Measurements from ENCODE around the gene HSPA12B.
A peak's percentile ranks its signal among the peaks of the same experiment; 100 is the strongest.

HSPA12B gene

GRCh38 chr20:3728876-3729275 is 3.6 kb upstream of the HSPA12B start:
- peaks cover 1 to 8% of the 10 kb centered on the region in 2 donors for H3K4me1 ChIP-seq (ENCODE audit: control insufficient read depth in 2 of 2, insufficient read depth in 2 of 2, low read length in 2 of 2)
- no peaks in the 10 kb centered on the region for H3K9me3 ChIP-seq (ENCODE audit: control insufficient read depth in 2 of 2, low read length in 2 of 2)
- no peak overlapping the region for H3K27ac ChIP-seq (ENCODE audit: low read depth in 2 of 2, low read length in 2 of 2)
- H3K9ac ChIP-seq (ENCODE audit: low read depth in 1 of 2, low read length in 2 of 2), result no peak overlapping the region
- H3K36me3 ChIP-seq (ENCODE audit: control insufficient read depth in 2 of 2, insufficient read depth in 2 of 2, low read length in 2 of 2), result no peaks in the 10 kb centered on the region
- H3K4me3 ChIP-seq (ENCODE audit: low read length in 2 of 2), result no peak overlapping the region
- H3K27me3 ChIP-seq (ENCODE audit: control insufficient read depth in 2 of 2, insufficient read depth in 2 of 2, low read length in 2 of 2), result peaks cover 14 to 16% of the 10 kb centered on the region in 2 donors

- Histone ChIP-seq H3K4me1 (ENCODE audit: control insufficient read depth in 2 of 2, insufficient read depth in 2 of 2, low read length in 2 of 2) (peaks cover 2 to 12% of the 10 kb centered on the region in 2 donors), H3K27ac (ENCODE audit: low read depth in 2 of 2, low read length in 2 of 2) (no peak overlapping the region)
Measured at GRCh38 chr20:3729378-3729777, 3.1 kb upstream of the HSPA12B start.

GRCh38 chr20:3729811-3730540 is 2.5 kb upstream of the HSPA12B start:
- H3K9ac ChIP-seq (ENCODE audit: low read depth in 1 of 2, low read length in 2 of 2), result no peak overlapping the region
- peaks cover 2 to 14% of the 10 kb centered on the region in 2 donors for H3K4me1 ChIP-seq (ENCODE audit: control insufficient read depth in 2 of 2, insufficient read depth in 2 of 2, low read length in 2 of 2)
- no peaks in the 10 kb centered on the region for H3K9me3 ChIP-seq (ENCODE audit: control insufficient read depth in 2 of 2, low read length in 2 of 2)
- H3K27me3 ChIP-seq (ENCODE audit: control insufficient read depth in 2 of 2, insufficient read depth in 2 of 2, low read length in 2 of 2), result peaks cover 14 to 16% of the 10 kb centered on the region in 2 donors
- no peak overlapping the region for H3K4me3 ChIP-seq (ENCODE audit: low read length in 2 of 2)
- no peaks in the 10 kb centered on the region for H3K36me3 ChIP-seq (ENCODE audit: control insufficient read depth in 2 of 2, insufficient read depth in 2 of 2, low read length in 2 of 2)
- no peak overlapping the region for H3K27ac ChIP-seq (ENCODE audit: low read depth in 2 of 2, low read length in 2 of 2)

More at GRCh38 chr20:3729378-3729777, 3.1 kb upstream of the HSPA12B start:
- no peak overlapping the region for H3K4me3 ChIP-seq (ENCODE audit: low read length in 2 of 2)
- H3K27me3 ChIP-seq (ENCODE audit: control insufficient read depth in 2 of 2, insufficient read depth in 2 of 2, low read length in 2 of 2), result peaks cover 14 to 16% of the 10 kb centered on the region in 2 donors
- no peaks in the 10 kb centered on the region for H3K9me3 ChIP-seq (ENCODE audit: control insufficient read depth in 2 of 2, low read length in 2 of 2)
- no peaks in the 10 kb centered on the region for H3K36me3 ChIP-seq (ENCODE audit: control insufficient read depth in 2 of 2, insufficient read depth in 2 of 2, low read length in 2 of 2)
- no peak overlapping the region for H3K9ac ChIP-seq (ENCODE audit: low read depth in 1 of 2, low read length in 2 of 2)

GRCh38 chr20:3730803-3731672 is 1.4 kb upstream of the HSPA12B start:
- no peak overlapping the region for H3K4me3 ChIP-seq (ENCODE audit: low read length in 2 of 2)
- peaks cover 2 to 15% of the 10 kb centered on the region in 2 donors for H3K4me1 ChIP-seq (ENCODE audit: control insufficient read depth in 2 of 2, insufficient read depth in 2 of 2, low read length in 2 of 2)
- no peaks in the 10 kb centered on the region for H3K9me3 ChIP-seq (ENCODE audit: control insufficient read depth in 2 of 2, low read length in 2 of 2)
- peaks cover 14 to 18% of the 10 kb centered on the region in 2 donors for H3K27me3 ChIP-seq (ENCODE audit: control insufficient read depth in 2 of 2, insufficient read depth in 2 of 2, low read length in 2 of 2)
- H3K9ac ChIP-seq (ENCODE audit: low read depth in 1 of 2, low read length in 2 of 2), result no peak overlapping the region
- H3K27ac ChIP-seq (ENCODE audit: low read depth in 2 of 2, low read length in 2 of 2), result no peak overlapping the region
- no peaks in the 10 kb centered on the region for H3K36me3 ChIP-seq (ENCODE audit: control insufficient read depth in 2 of 2, insufficient read depth in 2 of 2, low read length in 2 of 2)

- H3K27me3 ChIP-seq (ENCODE audit: control insufficient read depth in 2 of 2, insufficient read depth in 2 of 2, low read length in 2 of 2), result peaks cover 14 to 18% of the 10 kb centered on the region in 2 donors
- no peak overlapping the region for H3K4me3 ChIP-seq (ENCODE audit: low read length in 2 of 2)
- peaks cover 2 to 19% of the 10 kb centered on the region in 2 donors for H3K4me1 ChIP-seq (ENCODE audit: control insufficient read depth in 2 of 2, insufficient read depth in 2 of 2, low read length in 2 of 2)
- H3K9ac ChIP-seq (ENCODE audit: low read depth in 1 of 2, low read length in 2 of 2), result no peak overlapping the region
- H3K27ac ChIP-seq (ENCODE audit: low read depth in 2 of 2, low read length in 2 of 2), result no peak overlapping the region
- no peaks in the 10 kb centered on the region for H3K36me3 ChIP-seq (ENCODE audit: control insufficient read depth in 2 of 2, insufficient read depth in 2 of 2, low read length in 2 of 2)
- H3K9me3 ChIP-seq (ENCODE audit: control insufficient read depth in 2 of 2, low read length in 2 of 2), result no peaks in the 10 kb centered on the region
Measured at GRCh38 chr20:3731944-3732326, 550 bp upstream of the HSPA12B start.

- Histone ChIP-seq H3K9ac (ENCODE audit: low read depth in 1 of 2, low read length in 2 of 2) (no peak overlapping the region), H3K36me3 (ENCODE audit: control insufficient read depth in 2 of 2, insufficient read depth in 2 of 2, low read length in 2 of 2) (no peaks in the 10 kb centered on the region), H3K27ac (ENCODE audit: low read depth in 2 of 2, low read length in 2 of 2) (no peak overlapping the region), H3K4me1 (ENCODE audit: control insufficient read depth in 2 of 2, insufficient read depth in 2 of 2, low read length in 2 of 2) (peaks cover 2 to 14% of the 10 kb centered on the region in 2 donors), H3K9me3 (ENCODE audit: control insufficient read depth in 2 of 2, low read length in 2 of 2) (no peaks in the 10 kb centered on the region), H3K4me3 (ENCODE audit: low read length in 2 of 2) (peak overlapping the region; percentile 31 to 45), H3K27me3 (ENCODE audit: control insufficient read depth in 2 of 2, insufficient read depth in 2 of 2, low read length in 2 of 2) (peaks cover 10 to 16% of the 10 kb centered on the region in 2 donors)
Measured at GRCh38 chr20:3733119-3733995, 872 bp downstream of the HSPA12B start.

GRCh38 chr20:3734111-3734843 is 1.8 kb downstream of the HSPA12B start:
- Histone ChIP-seq H3K9ac (ENCODE audit: low read depth in 1 of 2, low read length in 2 of 2) (no peak overlapping the region), H3K9me3 (ENCODE audit: control insufficient read depth in 2 of 2, low read length in 2 of 2) (no peaks in the 10 kb centered on the region), H3K27ac (ENCODE audit: low read depth in 2 of 2, low read length in 2 of 2) (no peak overlapping the region), H3K4me1 (ENCODE audit: control insufficient read depth in 2 of 2, insufficient read depth in 2 of 2, low read length in 2 of 2) (peaks cover 2 to 14% of the 10 kb centered on the region in 2 donors), H3K4me3 (ENCODE audit: low read length in 2 of 2) (peak overlapping the region in 1 of 2 donors; percentile 24), H3K27me3 (ENCODE audit: control insufficient read depth in 2 of 2, insufficient read depth in 2 of 2, low read length in 2 of 2) (peaks cover 10 to 16% of the 10 kb centered on the region in 2 donors), H3K36me3 (ENCODE audit: control insufficient read depth in 2 of 2, insufficient read depth in 2 of 2, low read length in 2 of 2) (no peaks in the 10 kb centered on the region)

GRCh38 chr20:3735768-3736167 is 3.3 kb downstream of the HSPA12B start:
- Histone ChIP-seq H3K4me3 (ENCODE audit: low read length in 2 of 2) (no peak overlapping the region), H3K27me3 (ENCODE audit: control insufficient read depth in 2 of 2, insufficient read depth in 2 of 2, low read length in 2 of 2) (peaks cover 9 to 14% of the 10 kb centered on the region in 2 donors), H3K27ac (ENCODE audit: low read depth in 2 of 2, low read length in 2 of 2) (no peak overlapping the region), H3K4me1 (ENCODE audit: control insufficient read depth in 2 of 2, insufficient read depth in 2 of 2, low read length in 2 of 2) (peaks cover 2 to 14% of the 10 kb centered on the region in 2 donors), H3K9ac (ENCODE audit: low read depth in 1 of 2, low read length in 2 of 2) (no peak overlapping the region), H3K9me3 (ENCODE audit: control insufficient read depth in 2 of 2, low read length in 2 of 2) (no peaks in the 10 kb centered on the region), H3K36me3 (ENCODE audit: control insufficient read depth in 2 of 2, insufficient read depth in 2 of 2, low read length in 2 of 2) (no peaks in the 10 kb centered on the region)
